GM18858 (cell line): ENCODE results near the gene CD34.

Experiments used
- ATAC-seq: cut with Tn5 transposase; IDR thresholded peaks from one replicate; pipeline ENCODE4 v1.9.1; 2021; ENCODE audit not compliant: unreplicated experiment

Gene CD34

DNA sequence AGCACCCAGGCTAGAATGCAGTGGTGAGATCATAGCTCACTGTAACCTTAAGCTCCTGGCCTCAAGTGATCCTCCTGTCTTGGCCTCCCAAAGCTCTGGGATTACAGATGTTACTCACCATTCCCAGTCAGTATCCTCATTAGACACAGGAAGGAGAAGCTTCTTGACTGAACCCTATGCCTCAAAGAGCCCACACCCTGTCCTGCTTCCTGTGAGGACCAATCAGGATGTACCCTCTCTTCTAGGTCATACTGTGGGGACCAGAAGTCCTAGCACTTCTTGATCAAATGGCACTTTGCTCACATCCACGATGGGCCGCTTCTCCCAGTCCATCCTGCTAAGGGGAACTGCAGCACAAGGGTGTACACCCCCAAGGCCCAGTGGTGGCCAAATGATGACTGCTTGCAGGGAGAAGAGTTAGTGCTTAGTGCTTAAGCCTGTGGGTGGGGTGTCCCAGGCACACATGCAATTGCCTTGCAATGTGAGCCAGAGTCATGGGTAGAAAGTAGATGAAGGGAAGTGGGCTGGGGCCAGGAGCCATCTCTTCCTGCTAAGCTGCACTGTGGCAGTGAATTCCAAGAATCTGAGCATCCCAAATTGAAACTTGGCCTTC lies 9.8 kb downstream of the CD34 start:
- ATAC-seq = no peak

- ATAC-seq = no peak
These were observed 12.1 kb downstream of the CD34 start for GRCh38 chr1:207898836-207899235.

- no peak for ATAC-seq
These were observed 12.7 kb downstream of the CD34 start for GRCh38 chr1:207898260-207898659.

DNA sequence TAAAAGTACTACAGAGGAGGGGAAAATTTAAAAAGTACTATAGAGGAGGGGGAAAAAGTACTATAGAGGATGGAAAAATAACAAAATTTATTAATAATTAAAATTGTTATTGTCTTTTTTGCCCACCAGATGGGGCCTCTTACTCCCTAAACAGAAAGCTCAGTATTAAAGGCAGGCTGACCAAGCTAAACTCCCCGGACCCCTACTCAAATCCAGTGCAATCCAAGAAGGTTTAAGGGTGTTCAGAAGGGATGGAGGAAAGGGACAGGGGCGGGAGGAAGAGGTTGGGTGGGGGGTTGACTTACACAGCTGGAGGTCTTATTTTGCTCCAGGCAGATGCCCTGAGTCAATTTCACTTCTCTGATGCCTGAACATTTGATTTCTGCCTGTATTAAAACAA lies 13.7 kb downstream of the CD34 start:
- no peak for ATAC-seq

- no peak for ATAC-seq
These were observed 14.4 kb downstream of the CD34 start for GRCh38 chr1:207896547-207896946.

- ATAC-seq = no peak
These were observed 16.2 kb downstream of the CD34 start for GRCh38 chr1:207894704-207895103.

DNA sequence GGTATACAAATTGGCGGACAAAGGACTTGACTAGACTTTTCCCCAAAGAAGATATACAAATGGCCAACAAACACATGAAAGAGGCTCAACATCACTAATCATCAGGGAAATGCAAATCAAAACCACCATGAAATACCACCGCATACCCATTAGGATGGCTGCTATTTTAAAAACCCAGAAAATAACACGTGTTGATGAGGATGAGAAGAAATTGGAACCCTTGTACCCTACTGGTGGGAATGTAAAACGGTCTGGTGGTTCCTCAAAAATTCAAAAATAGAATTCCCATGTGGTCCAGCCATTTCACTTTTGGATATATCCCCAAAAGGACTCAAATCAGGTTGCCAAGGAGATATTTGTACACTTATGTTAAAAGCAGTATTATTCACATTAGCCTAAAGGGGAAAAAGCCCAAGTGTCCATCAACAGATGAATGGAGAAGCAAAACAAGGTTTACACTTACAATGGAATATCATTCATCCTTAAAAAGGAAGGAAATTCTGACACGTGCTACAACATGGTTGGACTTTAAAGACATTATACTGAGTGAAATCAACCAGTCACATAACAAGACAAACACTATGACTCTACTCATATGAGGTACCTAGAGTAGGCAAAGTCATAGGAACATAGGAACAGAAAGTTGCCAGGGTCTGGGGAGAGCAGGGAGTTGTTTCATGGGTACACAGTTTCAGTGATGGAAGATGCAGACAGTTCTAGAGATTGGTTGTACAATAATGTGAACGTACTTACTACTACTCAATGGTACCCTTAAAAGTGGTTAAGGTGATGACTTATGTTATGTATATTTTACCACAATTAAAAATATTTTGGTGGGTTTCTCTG lies 17.0 kb downstream of the CD34 start:
- ATAC-seq = no peak

- no peak for ATAC-seq
These were observed 18.2 kb downstream of the CD34 start for GRCh38 chr1:207892764-207893163.

DNA sequence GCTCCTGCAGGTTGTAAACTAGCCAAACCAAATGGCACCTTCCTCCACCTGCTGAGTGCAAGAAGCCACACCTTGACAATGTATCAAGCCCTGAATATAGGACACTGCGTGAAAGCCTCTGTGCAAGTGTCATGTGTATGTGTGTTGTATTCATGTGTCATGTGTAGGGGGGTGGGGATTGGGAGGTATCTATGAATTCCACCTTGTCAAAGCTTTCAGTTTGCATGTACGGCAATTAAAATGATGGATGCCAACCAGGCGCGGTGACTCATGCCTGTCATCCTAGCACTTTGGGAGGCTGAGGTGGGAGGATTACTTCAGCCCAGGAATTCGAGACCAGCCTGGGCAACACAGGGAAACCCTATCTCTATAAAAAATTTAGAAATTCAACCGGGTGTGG lies 19.8 kb downstream of the CD34 start:
- ATAC-seq = no peak

DNA sequence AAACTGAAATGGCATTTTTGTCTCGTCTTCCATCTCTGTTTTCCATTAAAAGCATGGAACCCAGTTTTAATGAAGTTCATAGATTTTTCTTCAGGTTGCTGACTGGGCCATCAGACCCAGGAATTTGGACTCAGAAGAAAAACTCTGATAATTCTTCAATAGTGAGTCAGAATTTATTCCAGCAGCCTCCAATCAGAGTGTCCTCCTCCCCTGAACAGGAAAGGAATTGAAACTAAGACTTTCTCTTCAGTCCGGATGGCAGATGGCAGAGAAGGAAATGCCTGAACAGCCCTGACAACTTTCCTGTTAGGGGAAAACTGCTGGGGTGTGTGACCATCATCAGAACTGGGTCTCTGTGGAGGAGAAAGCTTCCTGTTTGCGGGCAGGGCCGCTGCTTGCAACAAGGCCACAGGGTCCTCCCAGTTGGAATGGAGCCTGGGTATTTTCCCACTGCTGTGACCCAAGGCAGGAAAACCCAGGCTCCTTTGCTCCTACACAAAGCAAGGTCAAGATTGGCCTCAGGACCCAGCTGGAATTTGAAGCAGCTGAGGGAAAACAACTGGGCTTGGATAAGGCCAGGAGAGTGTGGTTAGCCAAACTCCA lies 20.7 kb downstream of the CD34 start:
- no peak for ATAC-seq

- ATAC-seq = no peak
These were observed 22.3 kb downstream of the CD34 start for GRCh38 chr1:207888652-207889051.

GRCh38 chr1:207887542-207888201 lies 23.3 kb downstream of the CD34 start:
- ATAC-seq = no peak

GRCh38 chr1:207886227-207886626 lies 24.7 kb downstream of the CD34 start:
- ATAC-seq = no peak

- no peak for ATAC-seq
These were observed 25.5 kb downstream of the CD34 start for GRCh38 chr1:207885129-207886032.

DNA sequence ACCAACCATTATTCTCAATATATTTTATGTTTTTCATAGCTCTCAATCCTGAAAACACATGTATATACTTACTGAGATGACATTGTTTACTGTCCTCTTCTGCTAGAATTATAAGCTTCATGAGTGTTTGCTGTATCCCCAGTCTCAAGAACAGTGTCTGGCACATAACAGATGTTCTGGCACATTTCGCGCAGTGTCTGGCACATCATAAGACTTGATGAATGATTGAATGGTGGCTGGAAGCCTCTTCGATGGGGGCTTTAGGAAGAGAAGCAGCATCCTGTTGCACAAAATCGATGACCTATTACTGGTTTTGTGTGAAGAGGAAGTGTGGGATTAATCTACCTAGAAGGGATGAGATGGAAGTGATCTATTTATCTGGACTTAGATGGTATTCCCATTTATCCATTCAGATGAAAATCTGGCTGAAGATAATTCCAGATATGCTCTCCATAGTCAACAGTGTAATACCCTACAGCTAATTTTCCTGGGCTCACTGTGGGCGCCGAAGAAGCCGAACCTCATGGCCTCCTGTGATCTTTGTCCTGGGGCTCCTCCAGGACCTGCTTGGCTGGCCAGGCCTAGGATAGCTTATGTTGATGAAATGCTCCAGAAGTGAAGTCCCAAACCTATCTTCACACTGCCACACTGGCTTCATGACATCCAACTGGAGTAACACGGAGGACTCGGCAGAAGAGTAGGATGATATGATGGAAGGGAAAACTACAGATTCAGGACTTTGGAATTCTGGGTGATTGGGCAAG lies 26.5 kb downstream of the CD34 start:
- no peak for ATAC-seq

- peak; percentile 15 for ATAC-seq
These were observed 27.2 kb downstream of the CD34 start for GRCh38 chr1:207883660-207884250.

DNA sequence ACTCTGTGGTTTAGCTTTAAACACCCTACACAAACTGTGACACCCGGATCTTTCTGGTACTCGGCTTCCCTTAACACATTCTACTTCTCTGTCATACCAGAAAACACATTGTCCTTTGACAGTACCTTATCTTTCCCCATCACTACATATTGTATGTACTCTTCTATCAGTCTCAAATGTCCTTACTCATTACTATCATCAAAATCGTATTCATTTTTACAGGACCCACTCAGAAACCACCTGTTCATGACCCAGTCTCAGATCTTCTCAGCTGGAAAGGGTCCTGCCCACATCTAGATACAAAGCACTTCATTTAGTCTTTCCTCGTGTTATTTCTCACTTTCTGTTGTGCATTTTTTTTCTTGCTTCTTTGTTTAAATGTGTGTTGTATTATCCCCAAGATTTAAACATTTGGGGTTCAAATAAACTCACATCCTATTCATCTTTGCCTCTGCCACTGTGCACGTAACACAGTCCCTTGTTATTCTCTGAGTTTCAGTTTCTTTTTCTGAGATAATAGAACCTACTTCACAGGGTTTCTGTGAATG lies 27.7 kb downstream of the CD34 start:
- peak; percentile 52 for ATAC-seq

DNA sequence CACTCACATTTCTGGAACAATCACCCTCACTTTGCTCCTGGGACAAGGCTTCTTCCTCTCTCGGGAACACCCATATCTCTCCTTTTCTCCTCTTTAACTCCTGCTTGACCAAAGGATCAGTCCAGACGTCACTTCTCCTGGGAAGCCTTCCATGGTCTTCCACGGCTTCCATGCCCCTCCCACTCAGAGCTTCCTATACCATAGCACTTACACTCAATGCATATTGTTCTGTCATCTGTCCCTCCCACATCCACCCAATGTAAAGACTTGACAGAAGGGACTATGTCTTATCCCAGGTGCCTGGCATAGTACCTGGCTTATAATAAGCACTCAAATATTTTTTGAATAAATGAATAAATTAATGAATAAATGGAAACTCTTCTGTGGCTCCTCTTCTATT lies 28.2 kb downstream of the CD34 start:
- no peak for ATAC-seq

DNA sequence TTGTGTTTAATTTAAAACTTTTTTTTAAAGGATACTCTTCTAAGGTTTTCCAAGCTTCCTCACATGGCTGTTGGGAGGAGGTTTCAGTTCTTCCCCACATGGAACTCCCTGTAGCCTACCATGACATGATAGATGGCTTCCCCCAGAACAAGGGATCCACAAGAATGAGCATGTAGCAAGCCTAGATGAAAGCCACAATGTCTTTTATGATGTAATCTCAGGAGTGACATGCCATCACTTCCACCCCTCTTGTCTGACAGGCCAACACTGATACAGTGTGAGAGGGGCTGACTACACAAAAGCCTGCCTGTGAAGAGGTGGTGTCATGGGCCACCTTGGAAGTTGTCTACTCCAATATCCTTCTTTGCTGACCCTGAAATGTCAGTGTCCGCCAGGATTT lies 32.0 kb downstream of the CD34 start:
- no peak for ATAC-seq
